MM.1S (cell line): ENCODE measurements around the gene PERM1.
"Not testable (repeated sequence)": the region's sequence is repeated elsewhere in the genome, so short reads cannot be mapped to it uniquely, and the experiment has no call there.

Experiments used
- DNase-seq: peaks from one replicate; pipeline ENCODE4 v3.0.0-alpha.2; 2015
- H2AFZ ChIP-seq: fragments of 300-600 bp; sonication (generic); 2 replicates; pipeline ENCODE4 v1.6.0; 2016; ENCODE audit warnings: antibody characterized with exemption, low read length
- H3F3A ChIP-seq: fragments of 300-600 bp; sonication (generic); 2 replicates; pipeline ENCODE4 v1.6.1; 2016; ENCODE audit warnings: mild to moderate bottlenecking, antibody characterized with exemption, low read length, moderate library complexity, mixed read lengths; ENCODE audit not compliant: insufficient read depth
- H3K27ac ChIP-seq: fragments of 300-600 bp; sonication (generic); 2 replicates; pipeline ENCODE4 v1.5.1; 2016; ENCODE audit warnings: mild to moderate bottlenecking, low read length
- H3K27me3 ChIP-seq: fragments of 300-600 bp; sonication (generic); replicated peaks from 2 replicates; pipeline ENCODE4 v1.6.0; 2016; ENCODE audit warnings: low read length; ENCODE audit not compliant: insufficient read depth
- H3K36me3 ChIP-seq: fragments of 300-600 bp; sonication (generic); replicated peaks from 2 replicates; pipeline ENCODE4 v1.6.1; 2016; ENCODE audit warnings: mild to moderate bottlenecking, low read length, mixed read lengths; ENCODE audit not compliant: insufficient read depth
- H3K4me1 ChIP-seq: fragments of 300-600 bp; sonication (generic); 2 replicates; pipeline ENCODE4 v1.6.1; 2016; ENCODE audit warnings: low read length, mixed read lengths
- H3K4me2 ChIP-seq: fragments of 300-600 bp; sonication (generic); 2 replicates; pipeline ENCODE4 v1.6.0; 2016; ENCODE audit warnings: low read depth, low read length
- H3K4me3 ChIP-seq: fragments of 300-600 bp; sonication (generic); 2 replicates; pipeline ENCODE4 v1.5.1; 2016; ENCODE audit warnings: low read length, mixed read lengths
- H3K79me2 ChIP-seq: fragments of 300-600 bp; sonication (generic); 2 replicates; pipeline ENCODE4 v1.6.1; 2016; ENCODE audit warnings: mixed run types, low read length, mixed read lengths
- H3K9ac ChIP-seq: fragments of 300-600 bp; sonication (generic); 2 replicates; pipeline ENCODE4 v1.6.1; 2016; ENCODE audit warnings: low read length, mixed read lengths
- H3K9me2 ChIP-seq: fragments of 300-600 bp; sonication (generic); replicated peaks from 2 replicates; pipeline ENCODE4 v1.6.1; 2016; ENCODE audit warnings: mild to moderate bottlenecking, low read length, mixed read lengths; ENCODE audit not compliant: insufficient read depth
- H3K9me3 ChIP-seq: fragments of 300-600 bp; sonication (generic); replicated peaks from 2 replicates; pipeline ENCODE4 v1.6.1; 2016; ENCODE audit warnings: mild to moderate bottlenecking, low read length, mixed read lengths; ENCODE audit not compliant: insufficient read depth
- H4K20me1 ChIP-seq: fragments of 300-600 bp; sonication (generic); 2 replicates; pipeline ENCODE4 v1.6.1; 2016; ENCODE audit warnings: mild to moderate bottlenecking, low read length, moderate library complexity, mixed read lengths; ENCODE audit not compliant: insufficient read depth
- CTCF ChIP-seq: fragments of 300-600 bp; sonication (generic); IDR thresholded peaks from 2 replicates; pipeline ENCODE4 v1.5.1; 2016; ENCODE audit warnings: antibody characterized with exemption, low read length, mixed read lengths
- EZH2 ChIP-seq: fragments of 300-600 bp; sonication (generic); optimal IDR thresholded peaks from 2 replicates; pipeline ENCODE3; 2017; ENCODE audit warnings: low read depth, mild to moderate bottlenecking, antibody characterized with exemption, low read length, mixed read lengths
- EZH2phosphoT487 ChIP-seq: fragments of 300-600 bp; sonication (generic); IDR thresholded peaks from 2 replicates; pipeline ENCODE4 v1.6.1; 2018; ENCODE audit warnings: antibody characterized with exemption, low read length

Gene PERM1

GRCh38 chr1:978069-978834 is 3.6 kb downstream of the PERM1 start:
- Histone ChIP-seq H3K4me2 (no peak overlapping the region), H3K9me2 (no peaks in the 10 kb centered on the region)
- TF ChIP-seq EZH2 = no peak

GRCh38 chr1:976791-977190 is 5.1 kb downstream of the PERM1 start:
- H3K9ac ChIP-seq, H3K4me1 ChIP-seq, H3F3A ChIP-seq, H4K20me1 ChIP-seq, H3K27ac ChIP-seq, H3K4me3 ChIP-seq, H3K36me3 ChIP-seq, H3K9me3 ChIP-seq, DNase-seq, H2AFZ ChIP-seq, H3K9me2 ChIP-seq, H3K4me2 ChIP-seq, H3K79me2 ChIP-seq: not testable (repeated sequence)
- peaks cover 52% of the 10 kb centered on the region for H3K27me3 ChIP-seq

More at GRCh38 chr1:978069-978834, 3.6 kb downstream of the PERM1 start:
- no peak overlapping the region for H2AFZ ChIP-seq
- H3K4me3 ChIP-seq = no peak overlapping the region
- H3K4me1 ChIP-seq = peaks cover 6% of the 10 kb centered on the region; the same call in 1 of the 2 replicates
- no peak for DNase-seq
- H3F3A ChIP-seq = no peaks in the 10 kb centered on the region
- H3K9ac ChIP-seq = no peak overlapping the region
- no peak overlapping the region for H3K27ac ChIP-seq
- H4K20me1 ChIP-seq = no peaks in the 10 kb centered on the region
- no peaks in the 10 kb centered on the region for H3K9me3 ChIP-seq
- H3K27me3 ChIP-seq = peaks cover 66% of the 10 kb centered on the region
- no peaks in the 10 kb centered on the region for H3K79me2 ChIP-seq
- no peaks in the 10 kb centered on the region for H3K36me3 ChIP-seq

- Histone ChIP-seq H3K9me3 (no peaks in the 10 kb centered on the region), H4K20me1 (no peaks in the 10 kb centered on the region), H2AFZ (no peak overlapping the region), H3K4me1 (no peaks in the 10 kb centered on the region), H3K9ac (no peak overlapping the region), H3K27ac (no peak overlapping the region), H3K27me3 (peaks cover 45% of the 10 kb centered on the region), H3K4me2 (peak overlapping the region; percentile 87; the same call in 1 of the 2 replicates), H3K9me2 (no peaks in the 10 kb centered on the region), H3F3A (no peaks in the 10 kb centered on the region), H3K36me3 (no peaks in the 10 kb centered on the region), H3K4me3 (peak overlapping the region; percentile 22; the same call in 1 of the 2 replicates), H3K79me2 (no peaks in the 10 kb centered on the region)
- TF ChIP-seq EZH2 (no peak), EZH2phosphoT487 (no peak), CTCF (peak; percentile 63)
- DNase-seq = peak; percentile 43
These were observed 5.8 kb downstream of the PERM1 start for GRCh38 chr1:975896-976683.

DNA sequence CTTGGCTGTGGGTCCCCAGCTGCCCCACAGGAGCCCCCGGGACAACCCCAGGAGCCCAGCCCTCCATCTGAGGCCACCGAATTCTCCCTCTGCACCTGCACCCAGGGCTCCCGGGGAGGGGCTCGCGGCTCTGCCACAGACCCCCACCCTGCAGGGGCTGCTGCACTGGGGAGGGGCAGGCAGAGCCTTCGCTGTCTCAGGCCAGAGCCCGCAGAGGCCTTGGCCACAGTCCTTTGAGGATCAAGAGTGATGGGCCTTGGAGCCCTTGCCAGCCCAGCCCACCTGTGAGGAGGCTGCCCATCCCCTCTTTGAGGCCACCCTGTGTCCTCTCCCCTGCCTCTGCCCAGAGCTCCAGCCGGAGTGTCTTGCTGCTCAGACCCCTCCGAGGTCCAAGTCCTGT is 6.5 kb downstream of the PERM1 start:
- no peaks in the 10 kb centered on the region for H3F3A ChIP-seq
- no peak overlapping the region for H3K27ac ChIP-seq
- H4K20me1 ChIP-seq = no peaks in the 10 kb centered on the region
- H3K4me2 ChIP-seq = no peak overlapping the region
- no peak for DNase-seq
- H3K4me1 ChIP-seq = no peaks in the 10 kb centered on the region
- no peaks in the 10 kb centered on the region for H3K36me3 ChIP-seq
- H3K27me3 ChIP-seq = peaks cover 37% of the 10 kb centered on the region
- no peak overlapping the region for H2AFZ ChIP-seq
- TF ChIP-seq CTCF = no peak
- TF ChIP-seq EZH2phosphoT487 = no peak
- TF ChIP-seq EZH2 = no peak
- H3K9me3 ChIP-seq = no peaks in the 10 kb centered on the region
- no peak overlapping the region for H3K4me3 ChIP-seq
- no peaks in the 10 kb centered on the region for H3K79me2 ChIP-seq
- no peak overlapping the region for H3K9ac ChIP-seq
- no peaks in the 10 kb centered on the region for H3K9me2 ChIP-seq
